K562 (cell line): ENCODE data around the gene ACADM. TPM values are rescaled to one million over a fixed set of nuclear protein-coding genes. Genes with fewer than 3 reads are reported as not detected.

Experiments used
- CEBPG ChIP-seq, 3 experiments: fragments of 200-800 bp in 1 of 3; sonication (Bioruptor generic) in 1 of 3; sonication (generic) in 1 of 3; formaldehyde crosslinking in 1 of 3; IDR thresholded peaks in 2 of 3; conservative IDR thresholded peaks in 1 of 3; 2 replicates each; pipeline versions ENCODE4 v1.6.1 to v1.8.0; 2016 to 2022; ENCODE audit warnings: missing compliant biosample characterization in 2 of 3, missing genetic modification characterization in 2 of 3, mild to moderate bottlenecking in 1 of 3, missing genetic modification reagents in 1 of 3
- CREM ChIP-seq: IDR thresholded peaks from 2 replicates; pipeline ENCODE4 v1.6.1; 2014; ENCODE audit warnings: antibody characterized with exemption, low read depth
- HIVEP1 ChIP-seq: fragments of 250-450 bp; sonication (Bioruptor Pico); IDR thresholded peaks from 2 replicates; pipeline ENCODE4 v1.4.0; 2020; ENCODE audit warnings: mild to moderate bottlenecking
- HMBOX1 ChIP-seq: sonication (generic); IDR thresholded peaks from 2 replicates; pipeline ENCODE4 v1.6.1; 2016
- NBN ChIP-seq: fragments of 450-650 bp; IDR thresholded peaks from 2 replicates; pipeline ENCODE4 v1.6.1; 2016; ENCODE audit warnings: low read depth, mild to moderate bottlenecking
- NCOA2 ChIP-seq, 2 experiments: fragments of 450-650 bp; IDR thresholded peaks; 2 replicates each; pipeline ENCODE4 v1.6.1; 2018; ENCODE audit warnings: mild to moderate bottlenecking in 2 of 2, moderate library complexity in 1 of 2; ENCODE audit not compliant: partially characterized antibody in 2 of 2
- POLR2AphosphoS5 ChIP-seq: IDR thresholded peaks from 2 replicates; pipeline ENCODE4 v1.6.1; 2011; ENCODE audit warnings: mild to moderate bottlenecking, low read depth, low read length, moderate library complexity; ENCODE audit not compliant: control insufficient read depth, insufficient read depth
- PURB ChIP-seq: sonication (generic); formaldehyde crosslinking; IDR thresholded peaks from 2 replicates; pipeline ENCODE4 v1.9.0; 2021; ENCODE audit warnings: low read depth, mild to moderate bottlenecking, missing genetic modification reagents
- RBBP5 ChIP-seq: fragments of 200-600 bp; sonication (generic); IDR thresholded peaks from 2 replicates; pipeline ENCODE4 v1.6.1; 2012; ENCODE audit warnings: borderline replicate concordance, mild to moderate bottlenecking, low read length, control low read depth, inconsistent platforms; ENCODE audit not compliant: insufficient read depth, poor library complexity, severe bottlenecking
- RCOR1 ChIP-seq, 2 experiments: IDR thresholded peaks; 2 replicates each; pipeline ENCODE4 v1.6.1; 2012; ENCODE audit warnings: low read depth in 2 of 2, low read length in 2 of 2, borderline replicate concordance in 1 of 2, improper control_type of control experiment in 1 of 2
- SRSF7 ChIP-seq: fragments of 200-400 bp; formaldehyde crosslinking; optimal IDR thresholded peaks from 2 replicates; pipeline ENCODE3; 2017; ENCODE audit warnings: mild to moderate bottlenecking, low read depth, low read length
- STAT5B ChIP-seq: fragments of 250-450 bp; sonication (Bioruptor Pico); IDR thresholded peaks from 2 replicates; pipeline ENCODE4 v1.8.0; 2021; ENCODE audit warnings: mild to moderate bottlenecking, inconsistent platforms
- TAF9B ChIP-seq: fragments of 450-650 bp; IDR thresholded peaks from 2 replicates; pipeline ENCODE4 v1.6.1; 2018; ENCODE audit warnings: mild to moderate bottlenecking; ENCODE audit not compliant: partially characterized antibody
- THAP12 ChIP-seq: fragments of 250-450 bp; sonication (Bioruptor Pico); IDR thresholded peaks from 2 replicates; pipeline ENCODE4 v1.9.0; 2021; ENCODE audit warnings: mild to moderate bottlenecking, inconsistent platforms
- ZNF146 ChIP-seq: IDR thresholded peaks from one replicate; pipeline ENCODE4 v1.6.1; 2018; ENCODE audit warnings: missing compliant biosample characterization; ENCODE audit not compliant: unreplicated experiment
- ZNF239 ChIP-seq: fragments of 250-450 bp; sonication (Bioruptor Pico); IDR thresholded peaks from 2 replicates; pipeline ENCODE4 v1.4.0; 2020; ENCODE audit warnings: mild to moderate bottlenecking
- ZNF395 ChIP-seq: fragments of 200-800 bp; sonication (Bioruptor generic); IDR thresholded peaks from 2 replicates; pipeline ENCODE4 v1.6.1; 2017; ENCODE audit warnings: missing genetic modification characterization, missing compliant biosample characterization
- ZNF644 ChIP-seq: fragments of 200-800 bp; sonication (Bioruptor generic); IDR thresholded peaks from 2 replicates; pipeline ENCODE4 v1.6.1; 2016; ENCODE audit warnings: low read depth, missing genetic modification characterization, missing compliant biosample characterization
- ZNF740 ChIP-seq, 3 experiments: fragments of 200-800 bp in 1 of 3; sonication (Bioruptor generic) in 1 of 3; sonication (generic) in 1 of 3; formaldehyde crosslinking in 1 of 3; IDR thresholded peaks; 2 replicates each; pipeline versions ENCODE4 v1.6.1 to v1.8.0; 2016 to 2022; ENCODE audit warnings: mild to moderate bottlenecking in 2 of 3, missing compliant biosample characterization in 2 of 3, missing genetic modification characterization in 2 of 3, missing genetic modification reagents in 1 of 3
- ZNF766 ChIP-seq: fragments of 200-800 bp; sonication (Bioruptor generic); conservative IDR thresholded peaks from 2 replicates; pipeline ENCODE4 v1.6.1; 2016; ENCODE audit warnings: missing genetic modification characterization, missing compliant biosample characterization
- polyA plus RNA-seq, 8 experiments: library from polyadenylated mRNA; depleted of rRNA in 4 of 8; stranded (reverse) in 5 of 8; unstranded in 3 of 8; fragments of >200 nt; fragmentation: Nextera tagmentation in 2 of 8; fragmentation: Illumina TruSeq in 1 of 8; extraction: Ambion mirVana in 2 of 8; extraction: Trizol in 1 of 8; gene quantifications; 2 replicates each; pipeline versions ENCODE4 v1.2.1 to v1.2.3, GENCODE V29; 2011 to 2014; ENCODE audit warnings: inconsistent platforms in 1 of 8, missing spikeins in 1 of 8
- total RNA-seq, 7 experiments: library from RNA; depleted of rRNA in 6 of 7; stranded (reverse); fragments of >200 nt in 6 of 7; fragmentation: Illumina TruSeq in 2 of 7; extraction: Trizol in 2 of 7; gene quantifications; 2 replicates each; pipeline versions ENCODE4 v1.2.1 to v1.2.3, GENCODE V29; 2011 to 2021; ENCODE audit warnings: low replicate concordance in 1 of 7

Gene ACADM
- total and polyA plus RNA-seq, 9 of the 15 experiments (the other 6 are each of a cell fraction or from before 2014, with no cell fraction given), result 82.5 to 156 (median 123) TPM

- no peak for TF ChIP-seq HIVEP1 (CRISPR knock-in tag)
- TF ChIP-seq ZNF740 (CRISPR knock-in tag; IDR thresholded peaks at IDR 0.05), result no peak
- no peak for TF ChIP-seq ZNF740 (tag; IDR thresholded peaks at IDR 0.05)
- peak; percentile 29 for TF ChIP-seq CREM
- TF ChIP-seq CEBPG (CRISPR knock-in tag; IDR thresholded peaks at IDR 0.05), result no peak
- TF ChIP-seq CEBPG (tag; conservative IDR thresholded peaks at IDR 0.05 in 1 of 2, IDR thresholded peaks at IDR 0.05 in 1 of 2), result no peak
- TF ChIP-seq PURB (CRISPR knock-in tag), result no peak
- no peak for TF ChIP-seq SRSF7
- peak; percentile 79 for TF ChIP-seq HMBOX1
- no peak for TF ChIP-seq STAT5B
- TF ChIP-seq ZNF644 (tag), result no peak
- TF ChIP-seq ZNF395, result no peak
- no peak for TF ChIP-seq NBN
- no peak for TF ChIP-seq NCOA2 (IDR thresholded peaks at IDR 0.05; ENCODE audit: partially characterized antibody in 2 of 2)
- TF ChIP-seq POLR2AphosphoS5, result peak; percentile 79
- TF ChIP-seq ZNF766, result no peak
- TF ChIP-seq RCOR1 (IDR thresholded peaks at IDR 0.05; ENCODE audit: borderline replicate concordance in 1 of 2, low read depth in 2 of 2, low read length in 2 of 2), result no peak; a peak in 1 of 4 replicates
- TF ChIP-seq THAP12 (CRISPR knock-in tag), result peak; percentile 65
- no peak for TF ChIP-seq RBBP5
- TF ChIP-seq ZNF239 (CRISPR knock-in tag), result no peak
- TF ChIP-seq TAF9B, result no peak
- no peak for TF ChIP-seq ZNF146 (CRISPR knock-in tag)
These were observed 72.1 kb downstream of the ACADM start, which contains the start of gene MSH4 (continued) for GRCh38 chr1:75796376-75797272.
